GM18507 (cell line): ENCODE measurements around the gene OGFOD1.

Experiments
- DNase-seq: peaks from one replicate; pipeline ENCODE4 v3.0.0; 2011; ENCODE audit warnings: low read depth; ENCODE audit not compliant: insufficient read length; ENCODE audit errors: extremely low spot score
- FAIRE-seq: peaks from 2 replicates; lab custom pipeline; 2011; peaks lifted over from hg19 to GRCh38; lab: Jason Lieb, UNC

Gene OGFOD1

DNA sequence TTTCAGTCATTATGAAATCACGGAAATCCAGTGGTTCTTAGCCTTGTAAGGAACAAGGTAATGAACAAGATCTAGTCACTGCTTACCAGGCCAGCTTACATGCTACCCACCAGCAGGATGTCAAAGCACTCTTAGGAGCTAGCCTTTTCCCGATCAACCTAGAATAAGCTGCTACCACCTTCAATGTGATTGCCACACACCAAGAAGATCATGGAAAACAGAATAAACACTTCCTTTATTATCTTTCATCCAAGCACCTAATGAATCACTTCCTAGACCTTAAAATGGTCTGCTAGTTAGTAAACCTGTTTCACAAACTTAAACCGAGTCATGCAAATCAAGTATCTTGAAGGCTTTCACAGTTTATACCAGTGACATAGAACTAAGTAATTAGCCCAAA lies 63.5 kb downstream of the OGFOD1 start:
- DNase-seq (no peak), FAIRE-seq (no peak)

DNA sequence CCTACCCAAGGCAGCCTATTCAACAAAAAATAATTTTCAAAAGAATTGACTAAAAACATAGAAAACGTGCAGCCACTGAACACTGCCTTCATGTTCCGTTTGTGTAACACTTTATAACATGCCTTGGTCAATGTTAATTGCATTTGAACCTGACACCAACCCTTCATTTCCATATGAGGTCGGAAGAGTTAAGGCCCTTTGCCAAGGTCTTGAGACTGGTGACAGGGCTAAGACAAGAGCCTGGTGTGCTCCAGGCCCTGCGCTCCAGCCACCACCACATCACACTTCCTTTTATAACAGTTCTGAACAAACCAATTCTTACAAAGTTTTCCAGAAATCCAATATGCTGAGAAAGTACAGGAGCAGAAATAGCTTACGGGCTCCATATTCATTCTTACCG lies 64.3 kb downstream of the OGFOD1 start:
- no peak for FAIRE-seq

DNA sequence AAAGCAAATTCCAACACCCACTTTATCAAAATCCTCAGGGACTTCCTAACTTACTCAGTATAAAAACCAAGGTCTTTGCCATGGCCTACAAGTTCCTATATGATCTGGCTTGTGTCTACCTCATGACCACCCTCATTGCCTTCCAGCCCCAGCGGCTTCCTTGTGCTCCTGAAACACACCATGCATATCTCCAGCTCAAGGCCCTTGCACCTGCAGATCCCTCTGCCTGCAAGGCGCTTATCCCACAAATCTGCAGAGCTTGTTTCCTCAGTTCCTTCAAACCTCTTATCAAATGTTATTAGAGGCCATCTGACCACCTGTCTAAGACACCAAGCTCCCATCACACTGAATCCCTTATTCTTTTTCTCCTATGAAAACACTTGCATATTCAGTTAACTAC lies 65.9 kb downstream of the OGFOD1 start:
- DNase-seq (no peak), FAIRE-seq (no peak)

More for the DNA sequence above, 64.3 kb downstream of the OGFOD1 start:
- DNase-seq: no peak

DNA sequence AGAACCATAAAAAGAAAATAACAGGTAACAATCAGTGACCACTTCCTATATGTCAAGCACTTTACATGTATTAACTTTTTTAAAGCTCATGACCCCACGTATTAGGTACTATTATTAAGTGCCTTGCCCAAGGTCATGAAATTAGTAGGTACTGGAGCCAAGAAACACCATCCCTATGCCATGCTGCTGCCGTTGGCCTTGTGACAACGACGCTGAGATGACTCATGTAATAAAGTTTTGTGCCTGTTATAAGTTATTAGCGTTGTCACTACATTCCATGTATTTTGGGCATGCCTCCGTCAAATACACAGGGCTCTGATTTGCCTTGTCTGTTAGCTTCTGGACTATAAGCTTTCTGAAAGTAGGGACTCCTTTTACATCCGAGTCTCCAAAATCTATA lies 67.1 kb downstream of the OGFOD1 start:
- DNase-seq: no peak
- no peak for FAIRE-seq

DNA sequence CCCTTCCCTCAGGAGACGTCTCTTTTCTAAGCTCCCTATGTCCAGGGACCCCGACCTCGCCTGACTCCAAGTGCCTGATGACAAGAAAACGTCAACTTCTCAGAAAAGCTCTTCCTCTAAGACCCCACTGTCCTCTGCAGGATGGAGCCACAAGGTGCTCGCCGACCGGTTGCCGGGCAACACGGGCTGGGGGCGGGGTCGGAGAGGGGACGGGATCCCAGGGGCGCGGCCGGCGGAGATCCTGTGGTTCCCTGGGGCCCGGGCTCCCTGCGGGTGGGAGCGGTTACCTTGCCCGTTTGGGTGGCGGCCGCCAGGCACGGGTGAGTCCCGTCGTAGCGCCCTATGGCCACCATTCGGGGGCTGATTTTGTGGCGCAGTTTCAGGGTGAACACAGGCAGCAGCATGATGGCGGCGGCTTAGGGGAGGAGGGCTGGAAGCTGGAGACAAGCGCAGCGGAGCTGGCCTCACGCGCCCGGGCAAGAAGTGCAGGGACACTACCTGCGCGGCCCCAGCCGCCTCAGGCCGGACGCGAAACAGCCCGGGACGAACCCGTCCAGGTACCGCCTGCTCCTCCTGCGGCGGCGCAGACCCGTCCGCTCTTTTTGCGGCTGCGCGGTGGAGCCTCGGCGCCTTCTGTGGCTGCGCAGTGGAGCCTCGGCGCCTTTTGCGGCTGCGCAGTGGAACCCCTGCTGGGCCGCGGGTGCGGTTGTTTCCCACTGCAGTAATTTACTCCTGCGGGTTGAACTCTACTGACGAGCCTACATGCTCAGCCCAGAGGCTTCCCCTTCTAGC lies 68.3 kb downstream of the OGFOD1 start, which contains the start of gene BBS2:
Gene BBS2 (minus strand): TSS at position 566 of the 792 bp plus-strand sequence. CDS start 162 bp downstream, at position 404.
- FAIRE-seq (peak; percentile 89), DNase-seq (peak; percentile 87)

DNA sequence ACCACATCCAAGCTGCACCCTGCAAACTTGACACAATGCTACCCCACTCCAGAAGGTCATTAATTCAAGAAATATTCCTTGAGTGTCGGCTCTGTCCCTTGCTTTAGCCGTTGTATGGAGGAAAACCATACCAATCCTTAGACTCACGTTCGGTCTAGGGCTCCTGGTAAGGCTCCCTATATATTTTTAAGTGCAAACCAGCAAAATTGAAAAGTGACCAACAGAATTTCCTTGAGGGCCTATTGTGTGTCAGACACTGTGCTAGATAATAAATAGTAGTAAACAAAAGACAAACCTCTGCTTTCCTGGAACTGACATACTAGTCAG lies 68.9 kb downstream of the OGFOD1 start:
- FAIRE-seq (no peak), DNase-seq (no peak)

DNA sequence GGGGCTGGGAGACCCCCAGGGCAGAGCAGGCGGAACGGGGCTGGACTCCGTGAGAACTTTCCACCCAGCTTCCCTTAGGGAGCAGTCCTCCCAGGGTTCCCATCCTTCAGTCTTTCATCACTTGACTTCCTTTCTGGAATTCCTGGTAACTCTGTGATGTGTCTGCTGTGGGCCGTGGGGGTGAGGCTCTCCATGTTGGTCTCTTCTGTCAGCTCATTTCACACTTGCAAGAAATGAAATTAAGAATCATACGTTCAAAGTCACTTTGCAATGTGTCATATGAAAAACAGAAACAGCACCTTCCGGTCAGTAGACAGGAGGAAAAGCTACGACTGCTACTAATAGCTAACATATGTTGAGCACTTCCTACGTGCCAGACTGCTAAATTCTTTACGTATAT lies 73.9 kb downstream of the OGFOD1 start:
- no peak for DNase-seq
- FAIRE-seq: no peak
